GM21529 (cell line): ENCODE results near the gene TNFRSF14.

Source experiments
- ATAC-seq: cut with Tn5 transposase; IDR thresholded peaks from one replicate; pipeline ENCODE4 v1.9.1; 2021; ENCODE audit not compliant: unreplicated experiment

Gene TNFRSF14

DNA sequence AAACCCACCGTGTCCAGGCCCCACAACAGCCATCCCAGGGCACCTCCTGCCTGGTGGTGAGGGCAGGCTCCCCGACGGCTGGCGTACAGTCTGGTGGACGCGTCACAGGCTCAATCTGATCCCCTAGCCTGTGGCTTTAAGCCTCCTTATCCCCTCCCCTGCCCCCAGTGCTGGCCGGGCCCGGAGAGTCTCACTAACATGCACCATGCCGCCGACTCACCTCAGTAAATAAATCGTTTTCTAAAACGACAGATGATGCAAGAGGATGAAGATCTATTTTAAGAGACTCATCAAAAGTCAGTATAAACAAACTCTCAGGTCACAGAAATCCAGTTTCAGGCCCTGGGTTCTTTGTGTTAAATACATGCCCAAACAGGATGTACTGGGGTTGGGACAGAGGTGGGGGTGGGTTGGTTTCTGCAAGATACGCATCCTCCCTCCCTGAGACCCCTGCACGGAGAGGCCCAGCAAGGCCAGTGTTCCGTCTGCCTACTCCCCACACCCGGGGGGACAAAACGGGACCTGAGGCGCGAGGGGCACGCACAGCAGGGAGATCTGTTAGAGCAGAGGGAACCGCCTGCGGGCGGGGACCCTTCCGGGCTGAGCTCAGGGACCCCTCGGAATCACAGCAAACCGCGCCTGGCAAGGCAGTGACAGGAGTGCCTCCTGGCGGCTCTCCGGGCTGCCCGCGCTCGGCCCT is 32.8 kb upstream of the TNFRSF14 start:
- ATAC-seq = no peak

DNA sequence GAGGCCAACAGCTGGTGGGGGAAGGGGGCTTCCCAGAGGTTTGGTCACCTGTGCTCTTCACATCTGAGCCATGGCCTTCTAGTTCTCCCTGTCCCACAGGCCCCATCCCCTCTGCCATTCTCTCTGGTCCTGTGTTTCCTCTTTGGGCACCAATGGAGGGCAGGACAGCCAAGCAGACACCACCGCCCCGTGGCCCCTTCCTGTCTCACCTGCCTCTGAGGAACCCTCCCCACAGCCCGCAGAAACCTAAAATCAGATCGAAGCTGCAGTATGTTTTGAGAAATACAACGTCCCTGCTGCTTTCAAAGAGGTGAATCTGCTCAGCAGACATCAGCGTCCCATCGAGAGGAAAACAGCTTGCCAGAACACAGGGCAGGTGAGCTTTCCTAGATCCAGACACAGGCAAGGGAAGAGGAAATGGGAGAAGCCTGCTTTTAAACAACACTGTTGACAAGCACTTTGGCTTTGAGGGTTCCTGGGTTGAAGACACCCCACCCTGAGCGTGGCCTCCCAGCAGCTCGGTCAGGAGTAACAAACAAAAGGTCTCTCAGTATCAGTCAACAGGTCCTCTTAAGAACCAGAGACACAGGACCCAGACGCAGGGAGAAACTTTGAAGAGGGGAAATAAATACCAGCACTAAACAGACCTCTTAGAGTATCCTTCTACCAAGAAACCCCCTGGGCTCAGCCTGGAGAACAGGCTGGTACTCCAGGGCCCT is 32.1 kb upstream of the TNFRSF14 start:
- ATAC-seq = no peak

GRCh38 chr1:2525572-2525919 is 30.6 kb upstream of the TNFRSF14 start:
- no peak for ATAC-seq

GRCh38 chr1:2525920-2526823 is 30.0 kb upstream of the TNFRSF14 start, which contains the start of gene PANK4:
TSS of gene PANK4 (minus strand) at chr1:2526596. CDS start at chr1:2526587, 9 bp downstream.
- ATAC-seq = peak; percentile 77

DNA sequence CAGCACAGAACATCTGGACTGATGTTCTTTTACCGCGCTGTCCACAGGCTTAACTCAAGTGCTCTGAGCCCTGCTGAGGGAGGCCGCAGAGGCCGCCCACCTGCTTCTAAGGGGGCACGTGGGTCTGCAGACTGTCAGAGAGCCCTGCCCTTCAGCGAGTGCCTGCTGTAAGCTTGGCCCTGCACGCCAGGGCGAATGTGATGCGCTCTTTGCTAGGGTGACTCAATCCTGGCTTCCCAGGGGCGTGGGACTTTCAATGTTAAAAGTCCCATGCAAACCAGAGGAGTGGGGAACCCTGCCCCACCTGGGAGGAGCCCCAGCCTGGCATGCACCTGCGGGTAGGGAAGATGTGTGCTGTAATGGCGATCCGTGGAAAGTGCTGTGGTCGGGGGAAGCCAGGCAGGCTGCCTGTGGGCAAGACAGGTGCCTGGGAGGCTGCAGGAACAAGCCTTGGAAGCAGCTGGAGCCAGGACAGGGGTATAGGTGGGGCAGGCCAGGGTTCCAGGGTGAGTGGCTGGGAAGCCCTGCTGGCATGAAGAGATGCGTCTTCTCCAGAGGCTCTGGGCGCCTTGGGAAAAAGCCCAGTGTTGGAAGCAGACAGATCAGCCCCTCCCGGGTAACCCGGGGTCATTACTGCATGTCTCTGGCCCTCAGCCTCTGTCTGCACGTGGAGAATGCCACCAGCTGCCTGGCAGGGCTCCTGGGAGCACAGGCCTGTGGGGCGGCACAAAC is 29.2 kb upstream of the TNFRSF14 start:
- peak; percentile 35 for ATAC-seq

- no peak for ATAC-seq
Measured at GRCh38 chr1:2527556-2527860, 28.7 kb upstream of the TNFRSF14 start.

DNA sequence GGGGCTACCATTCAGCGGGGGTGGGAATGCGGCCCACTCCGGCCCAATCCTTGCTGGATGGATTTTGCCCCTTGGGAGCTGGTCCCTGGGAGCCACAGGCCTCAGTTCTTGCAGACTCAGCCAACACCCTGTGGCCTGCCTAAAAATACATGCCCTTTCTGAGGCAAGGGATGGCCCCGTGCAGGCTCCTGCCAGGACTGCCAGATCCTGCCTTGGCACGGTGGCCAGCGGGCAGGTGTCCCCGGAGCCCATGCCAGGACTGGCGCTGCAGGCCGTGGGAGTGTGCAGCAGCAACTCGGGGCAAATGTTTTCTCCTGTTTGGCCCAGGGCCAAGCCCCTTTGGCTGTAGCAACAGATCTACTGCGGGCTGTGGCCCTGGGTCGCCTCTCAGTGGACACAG is 28.2 kb upstream of the TNFRSF14 start:
- ATAC-seq = no peak

- no peak for ATAC-seq
Measured at GRCh38 chr1:2528611-2528965, 27.6 kb upstream of the TNFRSF14 start.

GRCh38 chr1:2528966-2529783 is 27.0 kb upstream of the TNFRSF14 start:
- no peak for ATAC-seq

- no peak for ATAC-seq
Measured at GRCh38 chr1:2529784-2530512, 26.2 kb upstream of the TNFRSF14 start, which contains the start of gene HES5. TSS of gene HES5 (minus strand) at chr1:2530263. CDS start at chr1:2530164, 99 bp downstream.

DNA sequence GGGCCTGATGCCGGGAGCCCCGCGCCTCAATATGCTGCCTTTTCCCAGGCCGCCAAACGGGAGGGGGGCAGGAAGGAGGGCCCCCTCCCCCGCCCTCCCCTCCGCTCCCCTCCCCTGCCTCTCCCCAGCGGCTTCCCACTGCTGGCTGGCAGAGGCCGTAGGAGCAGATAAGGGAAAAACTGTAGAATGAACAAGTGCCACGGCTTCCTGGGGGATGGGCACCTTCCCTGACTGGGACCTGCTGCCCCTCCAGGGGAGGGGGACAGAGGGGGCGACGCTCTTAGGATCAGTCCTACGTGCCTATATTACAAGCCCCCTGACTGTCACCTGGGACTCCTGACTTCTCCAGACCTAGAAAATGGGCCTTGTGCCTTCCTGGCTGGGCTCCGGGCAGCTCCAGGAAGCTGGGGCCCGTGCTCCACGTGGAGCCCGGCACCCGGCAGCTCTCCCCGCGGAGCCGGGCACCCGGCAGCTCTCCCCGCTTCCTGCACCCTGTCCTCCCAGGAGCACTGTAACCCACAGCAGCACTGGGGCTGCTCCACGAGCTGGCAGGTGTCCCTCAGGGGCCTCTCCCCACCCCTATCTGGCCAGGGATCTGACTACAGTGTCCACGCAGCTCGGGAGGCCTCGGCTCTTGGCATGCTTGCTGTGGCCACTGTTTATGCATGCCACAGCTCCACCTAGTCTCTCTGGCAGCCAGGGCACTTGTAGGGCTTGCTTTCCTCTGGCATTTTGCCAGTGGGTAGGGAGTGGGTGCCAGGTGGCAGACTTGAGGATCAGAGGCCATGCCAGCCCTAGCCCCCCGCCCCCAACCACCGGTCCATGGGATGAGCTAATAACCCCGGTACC is 25.4 kb upstream of the TNFRSF14 start:
- ATAC-seq = no peak

DNA sequence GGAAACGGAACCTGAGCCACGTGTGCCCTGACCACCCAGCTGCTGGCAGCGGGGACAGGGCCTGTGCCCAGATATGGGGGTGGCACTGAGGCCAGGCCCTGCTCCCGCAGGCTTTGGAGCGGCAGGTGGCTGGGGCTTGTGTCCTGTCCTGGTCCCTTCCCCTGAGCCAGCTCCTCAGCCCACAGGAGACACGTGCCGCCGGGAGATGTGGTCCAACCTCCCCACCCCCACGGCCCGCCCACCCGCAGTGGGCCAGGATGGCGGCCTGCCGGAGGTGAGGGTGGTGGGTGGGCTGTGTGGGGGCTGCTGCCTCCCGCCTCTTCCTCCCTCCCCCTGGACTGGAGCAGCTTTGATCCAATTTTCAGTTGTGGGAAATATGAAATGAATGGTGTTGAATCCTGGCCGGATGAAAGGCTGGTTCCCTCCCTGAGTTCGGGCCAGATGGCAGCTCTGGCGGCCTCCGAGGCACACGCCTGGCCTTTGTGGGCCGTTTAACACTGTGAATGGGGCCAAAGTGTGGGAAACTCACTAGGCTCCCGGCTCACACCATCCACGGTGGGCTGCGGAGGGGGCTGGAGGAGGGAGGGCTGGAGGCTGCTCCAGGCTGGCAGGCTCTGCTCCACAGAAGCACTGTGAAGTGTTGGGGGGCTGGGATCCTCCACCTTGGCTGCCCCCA is 23.5 kb upstream of the TNFRSF14 start:
- ATAC-seq = no peak

DNA sequence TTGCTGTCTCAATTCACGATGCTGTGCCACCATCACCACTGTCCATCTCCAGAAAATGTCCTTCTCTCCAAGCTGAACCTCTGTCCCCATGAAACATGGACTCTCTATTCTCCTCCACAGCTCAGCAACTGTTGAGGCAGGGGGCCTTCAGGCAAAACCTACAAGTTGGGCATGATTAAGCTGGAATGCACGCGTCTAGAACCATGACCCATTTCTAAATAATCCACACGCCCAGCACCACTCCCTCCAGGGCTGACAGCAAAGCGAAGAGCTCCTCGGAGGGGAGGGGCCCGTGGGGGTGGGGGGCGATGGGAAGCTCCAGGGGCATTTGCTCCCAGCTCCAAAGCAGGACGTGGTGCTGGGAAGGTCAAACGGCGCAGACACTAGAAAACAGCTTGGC is 22.8 kb upstream of the TNFRSF14 start:
- ATAC-seq = no peak

- ATAC-seq = no peak
Measured at GRCh38 chr1:2534315-2534686, 21.9 kb upstream of the TNFRSF14 start.

DNA sequence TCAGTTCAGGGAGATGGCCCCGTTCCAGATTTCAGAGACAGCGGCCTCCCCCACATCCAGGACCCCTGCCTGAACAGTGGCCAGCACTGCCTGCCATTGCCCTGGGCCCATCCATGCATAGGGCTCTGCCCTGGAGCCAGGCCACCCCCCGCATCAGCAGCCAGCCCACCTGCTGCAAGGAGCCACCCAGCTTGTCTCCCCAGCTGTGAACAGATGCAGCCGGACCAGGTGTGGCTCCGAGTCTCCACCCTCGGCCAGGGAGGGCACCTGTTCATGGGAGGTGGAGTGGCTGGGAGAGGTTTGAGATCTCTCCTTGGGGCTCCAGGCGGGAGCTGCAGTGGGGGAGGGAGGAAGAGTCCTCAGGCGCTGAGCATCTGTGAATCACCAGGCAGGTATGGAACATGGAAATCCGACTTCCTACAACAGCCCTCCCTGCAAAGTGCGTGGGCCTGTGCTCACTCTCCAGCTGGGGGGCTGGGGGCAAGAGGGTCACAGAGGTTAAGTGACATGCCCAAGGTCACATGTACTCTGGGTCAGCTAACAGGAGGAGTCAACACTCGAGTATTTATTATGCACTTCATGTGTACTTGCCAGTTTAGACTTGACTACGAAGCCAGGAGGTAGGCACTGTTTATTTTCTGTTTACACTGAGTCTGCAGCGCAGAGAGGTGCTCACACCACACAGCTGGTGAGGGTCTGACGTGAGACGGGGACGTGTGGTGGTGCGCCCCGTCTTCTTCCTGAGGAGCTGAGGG is 21.3 kb upstream of the TNFRSF14 start:
- no peak for ATAC-seq

DNA sequence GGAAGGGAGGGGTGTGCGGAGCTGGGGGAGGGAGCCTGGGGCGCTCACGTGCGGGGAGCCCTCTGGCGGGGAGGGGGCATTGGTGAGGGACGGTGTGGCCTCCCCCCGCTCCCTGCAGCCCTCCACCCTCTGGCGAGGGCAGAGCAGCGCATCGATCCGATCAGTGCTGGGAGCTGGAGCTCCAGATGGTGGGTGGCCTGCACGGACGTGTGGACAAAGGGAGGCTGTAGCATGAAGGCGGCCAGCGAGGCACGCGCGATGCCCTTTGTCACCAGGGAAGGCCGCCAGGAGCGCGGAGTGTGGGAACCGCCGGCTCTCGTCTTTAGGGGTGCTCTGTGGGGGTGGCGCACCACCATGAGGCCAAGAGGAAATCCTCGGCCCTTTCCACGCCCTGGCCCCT is 20.7 kb upstream of the TNFRSF14 start:
- no peak for ATAC-seq

DNA sequence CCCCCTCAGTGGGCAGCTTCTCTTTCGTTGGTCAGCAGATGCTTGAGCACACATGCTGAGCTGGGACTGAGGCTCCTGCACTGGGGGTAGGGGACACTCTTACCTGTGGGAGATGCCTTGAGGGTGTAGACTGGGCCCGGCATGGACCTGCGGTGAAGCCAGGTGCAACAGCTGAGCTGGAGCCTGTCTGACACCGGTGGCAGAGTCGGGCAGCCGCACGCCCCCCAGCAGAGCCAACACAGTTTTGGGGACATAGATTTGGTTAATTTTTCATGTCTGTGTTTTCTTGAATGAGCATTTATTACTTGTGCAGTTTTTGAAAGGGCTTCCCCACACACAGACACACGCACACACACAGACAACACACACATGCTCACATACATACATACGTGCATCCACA is 20.2 kb upstream of the TNFRSF14 start:
- no peak for ATAC-seq

GRCh38 chr1:2537784-2538115 is 18.4 kb upstream of the TNFRSF14 start:
- ATAC-seq = no peak
